HFF-Myc (cell line): ENCODE measurements around the gene SERINC3.

Source experiments
- DNase-seq: peaks from one replicate; pipeline ENCODE4 v3.0.0-alpha.2; 2011; ENCODE audit warnings: low read depth; ENCODE audit errors: extremely low read depth
- H3K4me3 ChIP-seq: replicated peaks from 2 replicates; pipeline ENCODE4 v1.5.1; 2011; ENCODE audit warnings: low read depth, mild to moderate bottlenecking, control low read depth, low read length
- TF ChIP-seq, protein P1 (sequence below): IDR thresholded peaks from 2 replicates; pipeline ENCODE4 v1.5.1; 2012; ENCODE audit warnings: mild to moderate bottlenecking, low read depth, low read length, control low read depth; ENCODE audit errors: missing control alignments

SERINC3 gene

DNA sequence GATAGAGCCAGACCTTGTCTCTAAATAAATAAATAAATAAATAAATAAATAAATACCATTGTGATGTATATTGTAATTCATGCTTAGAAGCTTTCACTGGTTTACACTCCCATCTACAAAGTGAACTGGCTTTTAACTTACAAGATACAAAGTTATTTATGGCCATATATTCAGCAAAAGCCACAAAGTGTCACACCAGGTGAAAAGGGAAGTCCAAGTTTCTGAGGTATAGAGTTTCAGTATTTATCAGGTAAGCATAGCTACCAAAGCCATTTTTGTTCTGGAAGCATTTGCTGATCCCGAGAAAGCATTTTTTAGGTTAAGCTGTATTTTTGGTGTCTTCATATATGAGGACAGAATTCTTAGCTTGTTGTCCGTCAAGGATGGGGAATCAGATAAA lies 38.4 kb upstream of the SERINC3 start:
- TF ChIP-seq, protein P1, sequence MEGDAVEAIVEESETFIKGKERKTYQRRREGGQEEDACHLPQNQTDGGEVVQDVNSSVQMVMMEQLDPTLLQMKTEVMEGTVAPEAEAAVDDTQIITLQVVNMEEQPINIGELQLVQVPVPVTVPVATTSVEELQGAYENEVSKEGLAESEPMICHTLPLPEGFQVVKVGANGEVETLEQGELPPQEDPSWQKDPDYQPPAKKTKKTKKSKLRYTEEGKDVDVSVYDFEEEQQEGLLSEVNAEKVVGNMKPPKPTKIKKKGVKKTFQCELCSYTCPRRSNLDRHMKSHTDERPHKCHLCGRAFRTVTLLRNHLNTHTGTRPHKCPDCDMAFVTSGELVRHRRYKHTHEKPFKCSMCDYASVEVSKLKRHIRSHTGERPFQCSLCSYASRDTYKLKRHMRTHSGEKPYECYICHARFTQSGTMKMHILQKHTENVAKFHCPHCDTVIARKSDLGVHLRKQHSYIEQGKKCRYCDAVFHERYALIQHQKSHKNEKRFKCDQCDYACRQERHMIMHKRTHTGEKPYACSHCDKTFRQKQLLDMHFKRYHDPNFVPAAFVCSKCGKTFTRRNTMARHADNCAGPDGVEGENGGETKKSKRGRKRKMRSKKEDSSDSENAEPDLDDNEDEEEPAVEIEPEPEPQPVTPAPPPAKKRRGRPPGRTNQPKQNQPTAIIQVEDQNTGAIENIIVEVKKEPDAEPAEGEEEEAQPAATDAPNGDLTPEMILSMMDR, result no peak
- no peak for DNase-seq
- H3K4me3 ChIP-seq, result no peak overlapping the region

DNA sequence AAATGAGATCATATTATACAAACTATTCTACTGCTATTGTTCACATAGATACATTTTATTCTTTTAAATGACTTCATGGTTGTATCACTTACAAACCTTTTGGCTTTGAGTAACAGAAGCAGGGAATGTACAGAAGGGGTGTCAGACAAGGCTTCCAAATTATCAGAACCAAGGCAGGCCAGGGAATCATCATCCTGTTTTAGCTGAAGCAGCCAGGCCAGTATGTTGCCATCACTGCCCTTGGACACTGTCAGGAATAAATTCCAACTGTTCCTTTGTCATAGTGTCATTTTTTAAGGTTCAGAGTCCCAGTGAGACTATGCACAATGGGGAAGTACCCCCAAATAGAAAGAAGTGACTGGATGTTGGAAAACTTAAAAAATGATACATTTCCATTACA lies 37.4 kb upstream of the SERINC3 start:
- H3K4me3 ChIP-seq, result no peak overlapping the region
- no peak for DNase-seq
- TF ChIP-seq, protein P1, result no peak

DNA sequence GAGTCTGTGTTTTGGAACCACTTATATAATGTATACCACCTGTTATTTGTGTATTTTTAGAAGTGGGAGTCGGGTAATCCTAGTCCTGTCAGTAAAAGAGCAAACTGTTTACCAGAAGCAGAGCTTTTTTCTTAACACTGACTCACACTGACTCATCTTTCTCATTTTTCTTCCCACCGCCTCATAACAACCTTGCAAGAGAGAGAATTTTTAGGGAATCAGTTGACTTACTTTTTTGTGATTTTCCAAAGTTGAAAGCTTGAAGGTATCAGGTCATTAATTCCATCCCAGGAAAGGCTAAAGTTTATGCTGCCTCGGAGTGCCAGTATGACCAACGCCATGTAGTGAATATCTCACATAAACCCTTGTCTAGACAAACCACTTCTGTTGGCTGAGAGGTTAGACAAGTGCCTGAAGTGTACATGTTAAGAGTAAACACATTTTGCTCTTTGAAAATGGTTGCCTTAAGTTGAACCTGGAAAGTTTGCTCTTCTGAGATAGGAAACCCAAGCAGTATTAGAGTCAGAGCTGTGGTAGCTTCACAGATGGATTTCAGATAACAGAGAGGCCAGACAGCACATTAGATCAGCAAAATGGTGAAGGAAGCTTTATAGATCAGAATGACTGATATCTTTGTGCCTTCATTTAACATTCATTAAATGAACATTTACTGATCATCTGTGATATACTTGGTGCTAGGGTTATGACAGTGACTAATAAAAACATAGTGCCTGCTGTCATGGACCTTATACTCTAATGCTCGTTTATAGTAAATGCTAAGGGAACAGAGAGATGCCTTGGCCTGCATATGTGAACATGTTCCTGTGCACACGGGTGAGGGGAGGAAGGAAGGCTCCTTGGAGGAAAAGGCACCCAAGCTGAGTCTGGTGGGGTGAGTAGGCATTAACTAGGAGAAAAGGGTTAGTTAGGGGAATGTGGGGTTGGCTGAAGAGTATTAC lies 31.4 kb upstream of the SERINC3 start:
- no peak overlapping the region for H3K4me3 ChIP-seq
- TF ChIP-seq, protein P1, result no peak
- DNase-seq, result peak; percentile 84

DNA sequence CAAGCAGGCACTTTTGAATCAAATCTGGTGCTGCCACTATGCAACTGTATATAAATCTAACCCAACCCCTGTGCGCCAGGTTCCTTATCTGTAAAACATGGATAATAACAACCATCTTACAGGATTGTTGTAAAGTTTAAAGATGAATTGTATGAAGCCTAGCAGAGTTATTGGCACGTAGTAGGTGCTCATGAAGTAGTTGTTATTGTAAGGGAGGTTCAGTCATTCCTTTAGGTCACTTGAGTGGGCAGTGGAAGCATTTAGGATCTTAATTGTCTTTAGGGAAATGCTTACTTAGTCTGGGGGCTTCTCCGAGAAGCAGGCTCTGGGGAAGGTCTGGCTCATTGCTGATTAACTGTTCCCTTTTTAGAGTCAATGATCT lies 30.7 kb upstream of the SERINC3 start:
- no peak for DNase-seq
- TF ChIP-seq, protein P1, result no peak
- no peak overlapping the region for H3K4me3 ChIP-seq

DNA sequence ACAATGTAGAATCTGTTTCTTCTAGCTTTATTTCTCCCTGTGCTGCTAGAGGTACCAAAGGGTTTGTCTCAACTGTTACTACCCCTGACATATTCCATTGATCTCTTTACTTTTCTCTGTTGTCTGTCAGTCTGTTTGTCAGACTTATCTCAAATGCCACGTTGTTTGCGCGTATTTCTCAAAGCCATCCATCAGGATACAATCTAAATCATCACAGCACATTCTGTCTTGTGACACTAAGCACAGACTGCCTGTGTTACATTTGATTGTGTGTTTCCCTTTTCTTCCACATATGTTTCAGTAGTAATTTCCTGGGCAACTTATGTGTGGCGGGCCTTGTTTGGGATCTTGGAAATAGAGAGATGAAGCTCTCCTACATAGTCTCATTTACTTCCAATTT lies 30.2 kb upstream of the SERINC3 start:
- H3K4me3 ChIP-seq, result no peak overlapping the region
- TF ChIP-seq, protein P1, result no peak
- DNase-seq, result no peak

DNA sequence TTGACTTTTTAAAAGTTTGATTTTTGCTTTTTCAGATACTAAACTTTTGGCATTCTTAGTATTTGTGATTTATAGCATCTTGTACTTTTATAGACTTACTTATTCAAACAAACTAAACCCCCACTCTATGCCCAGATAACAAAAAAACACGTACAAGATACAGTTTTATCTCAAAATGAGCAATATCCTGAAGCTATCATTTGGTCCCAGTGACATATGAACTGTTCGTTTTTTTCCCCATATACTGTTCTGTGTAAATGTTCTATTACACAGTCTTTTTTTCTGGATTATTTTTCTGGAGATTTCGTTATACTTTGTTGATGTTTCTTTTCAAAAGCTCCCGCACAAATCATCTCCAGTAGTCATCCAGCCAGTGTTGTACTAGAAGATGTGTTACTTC lies 27.3 kb upstream of the SERINC3 start:
- H3K4me3 ChIP-seq, result no peak overlapping the region
- DNase-seq, result no peak
- TF ChIP-seq, protein P1, result no peak

DNA sequence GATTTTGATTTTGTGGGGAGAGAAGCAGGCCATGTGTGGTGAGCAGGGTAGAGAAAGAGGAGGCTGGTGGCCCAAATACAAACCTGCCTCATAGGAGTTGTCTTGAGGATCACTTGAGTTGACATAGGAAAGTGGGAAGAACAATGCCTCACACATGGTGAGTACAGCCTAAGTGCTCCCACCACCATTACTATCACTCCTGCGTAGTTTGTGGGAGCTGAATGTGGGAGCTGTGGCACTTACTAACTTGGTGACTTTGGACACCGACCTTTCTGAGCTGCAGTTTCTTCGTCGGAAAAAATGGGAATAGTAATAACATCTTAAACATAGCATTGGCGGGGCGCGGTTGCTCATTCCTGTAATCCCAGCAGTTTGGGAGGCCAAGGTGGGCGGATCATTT lies 25.5 kb upstream of the SERINC3 start:
- TF ChIP-seq, protein P1, result no peak
- DNase-seq, result no peak
- H3K4me3 ChIP-seq, result no peak overlapping the region
